Calu3 (cell line): ENCODE data around the gene PRELP. TPM values are rescaled to one million over a fixed set of nuclear protein-coding genes. Genes with fewer than 3 reads are reported as not detected.

Experiments
- BruUV-seq: library from RNA; stranded (reverse); fragments of 400-500 nt; replicated peaks from 2 replicates; lab custom pipeline; 2021; lab: Mats Ljungman, UMichigan
- CTCF ChIA-PET: fragments of 300-600 bp; sonication (Branson Sonifier 250); formaldehyde crosslinking; loops from one replicate; lab custom pipeline; 2022; ENCODE audit warnings: antibody characterized with exemption; lab: Charles Lee
- DNase-seq: peaks from one replicate; pipeline ENCODE4 v3.0.0; 2022
- H3K27ac Mint-ChIP-seq: one replicate; pipeline ENCODE4 v1.8.0; 2022; ENCODE audit warnings: mixed read lengths; ENCODE audit not compliant: unreplicated experiment
- H3K27me3 Mint-ChIP-seq: one replicate; pipeline ENCODE4 v1.8.0; 2022; ENCODE audit warnings: mixed read lengths; ENCODE audit not compliant: unreplicated experiment
- H3K36me3 Mint-ChIP-seq: one replicate; pipeline ENCODE4 v1.8.0; 2022; ENCODE audit warnings: mild to moderate bottlenecking, moderate library complexity, mixed read lengths; ENCODE audit not compliant: insufficient read depth, unreplicated experiment
- H3K4me1 Mint-ChIP-seq: one replicate; pipeline ENCODE4 v1.8.0; 2022; ENCODE audit warnings: mild to moderate bottlenecking, low read depth, mixed read lengths; ENCODE audit not compliant: unreplicated experiment
- H3K4me3 Mint-ChIP-seq: one replicate; pipeline ENCODE4 v1.8.0; 2022; ENCODE audit warnings: mild to moderate bottlenecking, low read depth, moderate library complexity, mixed read lengths; ENCODE audit not compliant: unreplicated experiment
- H3K9me3 Mint-ChIP-seq: one replicate; pipeline ENCODE4 v1.8.0; 2022; ENCODE audit warnings: low read depth, mixed read lengths; ENCODE audit not compliant: unreplicated experiment
- intact Hi-C: fragments of 100-400 bp; cut with micrococcal nuclease; formaldehyde crosslinking; loops from one replicate; pipeline ENCODE4 v1.10.0; 2022; ENCODE audit not compliant: unreplicated experiment
- total RNA-seq: library from RNA; stranded (reverse); gene quantifications from 2 replicates; pipeline ENCODE4 v1.2.3, GENCODE V29; 2022
- TF ChIP-seq, protein P1 (sequence below): fragments of 200-600 bp; IDR thresholded peaks from one replicate; pipeline ENCODE4 v1.8.0; 2022; ENCODE audit warnings: antibody characterized with exemption; ENCODE audit not compliant: unreplicated experiment

PRELP gene
- total RNA-seq, 1 experiment from 2014 or later, result not detected

DNA sequence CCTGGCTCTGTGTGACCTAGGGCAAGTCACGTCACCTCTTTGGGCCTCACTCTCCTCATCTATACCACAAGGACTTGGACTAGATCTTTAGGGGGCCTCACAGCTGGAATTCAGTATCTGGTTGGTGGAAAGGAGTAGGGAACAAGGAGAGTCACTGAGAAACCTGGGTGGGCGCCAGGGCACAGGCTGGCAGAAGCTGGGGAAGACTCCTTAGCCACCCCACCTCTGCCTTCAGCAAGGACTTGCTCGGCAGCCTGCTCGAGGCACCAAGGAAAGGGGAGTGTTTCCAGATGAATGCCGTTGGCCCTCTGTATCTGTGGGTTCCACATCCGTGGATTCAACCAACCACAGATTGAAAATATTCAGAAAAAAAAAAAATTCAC is 17.1 kb downstream of the PRELP start:
- BruUV-seq, result no TSS peak
- CTCF ChIA-PET, result no interaction called here

DNA sequence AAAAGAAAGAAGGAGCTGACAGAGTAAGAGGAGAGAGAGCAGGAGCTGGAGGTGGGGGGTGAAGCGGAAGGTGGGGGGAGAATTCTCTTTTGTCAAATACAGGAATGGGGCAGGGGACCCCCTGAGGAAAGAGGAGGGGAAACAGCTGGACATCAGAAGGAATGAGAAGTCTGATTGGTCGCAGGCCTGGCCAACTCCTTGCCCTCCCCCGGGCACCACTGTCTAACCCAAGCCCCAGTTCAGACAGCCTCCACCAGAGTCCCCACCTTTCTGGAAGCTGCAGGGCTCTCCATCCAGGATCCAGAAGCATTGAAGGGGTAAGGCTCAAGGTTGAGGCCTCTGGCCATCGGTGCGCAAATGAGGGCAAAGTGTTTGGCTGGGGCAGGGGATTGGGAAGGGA is 18.3 kb downstream of the PRELP start, which contains the start of gene OPTC:
Gene OPTC (plus strand): TSS at position 253 of the 400 bp plus-strand sequence. CDS start 1,853 bp downstream, outside the sequence.
- intact Hi-C loops, result no loop called here
- Mint-ChIP-seq H3K27ac (no peak within 1 kb of the TSS), H3K4me1 (no peaks in the 10 kb centered on the region), H3K36me3 (no peaks in the 10 kb centered on the region), H3K4me3 (no peak within 1 kb of the TSS), H3K9me3 (no peaks in the 10 kb centered on the region), H3K27me3 (peaks cover 76% of the 10 kb centered on the region)
- TF ChIP-seq, protein P1, sequence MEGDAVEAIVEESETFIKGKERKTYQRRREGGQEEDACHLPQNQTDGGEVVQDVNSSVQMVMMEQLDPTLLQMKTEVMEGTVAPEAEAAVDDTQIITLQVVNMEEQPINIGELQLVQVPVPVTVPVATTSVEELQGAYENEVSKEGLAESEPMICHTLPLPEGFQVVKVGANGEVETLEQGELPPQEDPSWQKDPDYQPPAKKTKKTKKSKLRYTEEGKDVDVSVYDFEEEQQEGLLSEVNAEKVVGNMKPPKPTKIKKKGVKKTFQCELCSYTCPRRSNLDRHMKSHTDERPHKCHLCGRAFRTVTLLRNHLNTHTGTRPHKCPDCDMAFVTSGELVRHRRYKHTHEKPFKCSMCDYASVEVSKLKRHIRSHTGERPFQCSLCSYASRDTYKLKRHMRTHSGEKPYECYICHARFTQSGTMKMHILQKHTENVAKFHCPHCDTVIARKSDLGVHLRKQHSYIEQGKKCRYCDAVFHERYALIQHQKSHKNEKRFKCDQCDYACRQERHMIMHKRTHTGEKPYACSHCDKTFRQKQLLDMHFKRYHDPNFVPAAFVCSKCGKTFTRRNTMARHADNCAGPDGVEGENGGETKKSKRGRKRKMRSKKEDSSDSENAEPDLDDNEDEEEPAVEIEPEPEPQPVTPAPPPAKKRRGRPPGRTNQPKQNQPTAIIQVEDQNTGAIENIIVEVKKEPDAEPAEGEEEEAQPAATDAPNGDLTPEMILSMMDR, result no peak
- no peak for DNase-seq
- CTCF ChIA-PET, result interaction anchor here (0.7 to 1.3 kb wide), 2 partner anchors 17 to 287 kb away, joined by 3 read pairs; no protein-coding TSS in a partner anchor
- no TSS peak for BruUV-seq

More for the DNA sequence above, 17.1 kb downstream of the PRELP start:
- Mint-ChIP-seq H3K36me3 (no peaks in the 10 kb centered on the region), H3K4me3 (no peak overlapping the region), H3K4me1 (no peaks in the 10 kb centered on the region), H3K27me3 (peaks cover 70% of the 10 kb centered on the region), H3K27ac (no peak overlapping the region), H3K9me3 (no peaks in the 10 kb centered on the region)
- intact Hi-C loops, result no loop called here
- DNase-seq, result no peak
- TF ChIP-seq, protein P1, result no peak

DNA sequence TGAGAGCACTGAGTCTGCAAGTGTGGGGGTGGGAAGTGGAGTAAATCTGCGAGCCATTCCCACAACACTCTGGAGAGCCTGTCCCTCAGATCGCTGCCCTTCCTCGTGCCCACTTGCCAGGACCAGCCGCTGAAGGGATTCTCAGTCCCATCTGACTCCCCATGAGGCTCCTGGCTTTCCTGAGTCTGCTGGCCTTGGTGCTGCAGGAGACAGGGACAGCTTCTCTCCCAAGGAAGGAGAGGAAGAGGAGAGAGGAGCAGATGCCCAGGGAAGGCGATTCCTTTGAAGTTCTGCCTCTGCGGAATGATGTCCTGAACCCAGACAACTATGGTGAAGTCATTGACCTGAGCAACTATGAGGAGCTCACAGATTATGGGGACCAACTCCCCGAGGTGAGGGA is 20.2 kb downstream of the PRELP start:
- CTCF ChIA-PET, result no interaction called here
- Mint-ChIP-seq H3K27me3 (peaks cover 75% of the 10 kb centered on the region), H3K36me3 (no peaks in the 10 kb centered on the region), H3K4me3 (no peak overlapping the region), H3K27ac (no peak overlapping the region), H3K9me3 (no peaks in the 10 kb centered on the region), H3K4me1 (no peaks in the 10 kb centered on the region)
- intact Hi-C loops, result no loop called here
- TF ChIP-seq, protein P1, result no peak
- no peak for DNase-seq
- no TSS peak for BruUV-seq

DNA sequence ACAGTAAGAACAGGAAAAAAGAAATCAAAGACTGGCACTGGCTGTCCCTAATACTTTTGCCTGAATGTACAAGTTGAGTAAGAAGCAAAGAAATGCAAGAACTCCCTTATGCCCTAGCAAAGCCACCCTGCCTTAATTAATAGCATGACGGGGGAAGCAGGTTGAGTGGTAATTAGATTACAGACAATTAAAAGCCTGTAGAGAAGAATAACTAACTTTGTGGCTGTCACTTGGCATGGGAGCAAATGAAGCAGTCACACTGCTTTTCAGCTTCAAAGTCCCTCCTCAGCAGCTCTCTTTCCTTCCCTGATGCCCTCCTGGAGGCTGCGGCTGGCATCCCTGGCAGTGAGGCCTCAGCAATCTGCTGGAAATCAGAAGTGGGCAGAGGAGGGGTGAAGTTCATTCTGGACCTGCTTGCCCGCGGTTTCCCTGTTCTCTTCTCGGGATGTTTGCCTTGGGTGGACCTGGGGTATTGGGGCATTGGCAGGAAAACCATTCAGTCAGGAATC is 21.7 kb downstream of the PRELP start:
- BruUV-seq, result no TSS peak
- Mint-ChIP-seq H3K9me3 (no peaks in the 10 kb centered on the region), H3K27me3 (peaks cover 75% of the 10 kb centered on the region), H3K4me3 (no peak overlapping the region), H3K36me3 (no peaks in the 10 kb centered on the region), H3K27ac (no peak overlapping the region), H3K4me1 (no peaks in the 10 kb centered on the region)
- TF ChIP-seq, protein P1, result no peak
- intact Hi-C loops, result no loop called here
- CTCF ChIA-PET, result interaction anchor here (0.5 to 1.1 kb wide), 2 partner anchors 121 to 407 kb away, joined by 3 read pairs; no protein-coding TSS in a partner anchor
- DNase-seq, result no peak
